Stimulated activated CD8-positive, alpha-beta memory T cell treated with anti-CD3 and anti-CD28 coated beads, Interleukin-4, amount 100 ng/mL, for 24 hours (primary cell): ENCODE measurements around the gene KRT24.
"Not testable (repeated sequence)": the region's sequence is repeated elsewhere in the genome, so short reads cannot be mapped to it uniquely, and the experiment has no call there.

Source experiments
- DNase-seq: peaks from one replicate; pipeline ENCODE4 v3.0.0-alpha.2; 2020; ENCODE audit warnings: low read depth

Gene KRT24

DNA sequence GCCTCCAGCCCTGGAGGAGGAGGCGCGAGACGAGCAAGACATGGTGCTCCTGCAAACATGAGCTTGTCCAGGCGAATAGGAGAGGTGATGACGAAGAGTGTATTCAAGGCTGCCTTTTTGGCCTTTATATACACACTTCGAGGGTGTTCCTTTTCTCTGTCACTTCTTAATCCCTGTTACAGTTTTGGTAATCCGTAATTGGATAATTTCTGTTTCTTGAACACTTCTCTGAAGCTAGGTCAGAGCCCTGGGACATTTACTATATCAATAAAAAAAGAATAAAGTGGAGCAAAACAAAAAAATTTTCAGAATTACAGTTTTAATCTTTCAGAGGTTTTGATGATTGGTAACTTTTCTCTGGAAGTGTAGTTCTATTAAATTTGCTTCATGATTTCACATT lies at the start of gene KRT24:
KRT24 (minus strand) TSS at position 101 of the 400 bp plus-strand sequence; CDS start at position 42, 59 bp downstream.
- DNase-seq = no peak

DNA sequence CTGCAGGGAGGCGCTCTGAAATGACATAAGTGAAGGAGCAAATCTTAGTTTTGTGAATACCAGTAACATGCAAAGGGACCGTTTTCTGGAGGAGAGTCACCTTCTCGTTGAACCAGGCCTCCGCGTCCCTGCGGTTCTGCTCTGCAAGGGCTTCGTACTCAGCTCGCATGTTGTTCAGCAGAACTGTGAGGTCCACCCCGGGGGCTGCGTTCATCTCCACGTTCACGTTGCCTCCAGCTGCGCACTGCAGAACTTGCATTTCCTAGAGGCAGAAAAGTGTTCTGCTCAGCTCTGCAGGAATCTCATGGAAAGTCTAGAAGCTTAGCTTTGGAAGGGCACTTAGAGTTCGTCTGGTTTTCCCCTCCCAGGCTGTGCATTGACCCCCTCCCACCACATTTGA lies 47.5 kb upstream of the KRT24 start:
- no peak for DNase-seq

DNA sequence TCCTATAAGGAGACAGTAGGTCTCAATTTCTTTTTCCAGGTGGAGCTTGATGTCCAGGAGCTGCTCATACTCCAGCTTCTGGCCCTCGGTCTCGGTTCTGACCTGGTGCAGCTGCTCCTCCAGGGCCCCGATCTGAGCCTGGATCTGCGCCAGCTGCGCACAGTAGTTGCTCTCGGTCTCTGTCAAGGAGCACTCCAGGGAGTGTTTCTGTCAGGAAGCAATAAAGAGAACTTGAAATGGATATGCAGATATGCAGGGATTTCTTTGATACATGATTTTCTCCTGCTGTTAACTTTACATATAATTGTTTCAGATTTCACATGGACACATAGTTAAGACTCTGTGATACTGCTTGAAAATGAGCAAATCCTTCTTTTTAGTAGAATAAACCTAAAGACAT lies 46.8 kb upstream of the KRT24 start:
- no peak for DNase-seq

DNA sequence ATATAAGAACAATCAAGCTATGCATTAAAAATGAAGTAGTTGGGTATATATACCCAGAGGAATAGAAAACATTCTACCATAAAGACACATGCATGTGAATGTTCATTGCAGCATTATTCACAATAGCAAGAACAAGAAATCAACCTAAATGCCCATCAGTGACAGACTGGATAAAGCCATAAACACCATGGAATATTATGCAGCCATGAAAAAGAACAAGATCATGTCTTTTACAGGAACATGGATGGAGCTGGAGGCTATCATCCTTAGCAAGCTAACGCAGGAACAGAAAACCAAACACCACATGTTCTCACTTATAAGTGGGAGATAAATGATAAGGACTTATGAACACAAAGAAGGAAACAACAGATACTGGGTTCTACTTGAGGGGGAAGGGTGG lies 45.1 kb upstream of the KRT24 start:
- not testable (repeated sequence) for DNase-seq

DNA sequence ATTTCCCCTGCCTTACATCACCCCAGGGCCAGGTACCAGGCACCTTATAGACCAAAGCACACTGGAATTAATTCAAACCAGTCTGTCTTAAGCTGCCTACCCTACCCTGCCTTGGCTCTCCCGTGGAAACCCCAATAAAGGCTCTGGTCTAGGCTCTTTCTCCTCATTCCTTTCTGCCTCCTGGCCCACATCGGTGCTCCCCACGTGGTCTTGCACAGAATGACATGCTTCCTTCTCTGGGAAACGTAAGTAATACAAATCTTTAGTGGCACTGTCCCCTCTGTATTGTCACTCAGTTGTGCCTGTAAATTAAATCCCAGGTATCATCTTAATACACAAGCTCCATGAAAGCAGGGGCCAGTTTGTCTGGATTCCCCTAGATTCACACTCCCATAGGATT lies 35.0 kb upstream of the KRT24 start:
- no peak for DNase-seq

DNA sequence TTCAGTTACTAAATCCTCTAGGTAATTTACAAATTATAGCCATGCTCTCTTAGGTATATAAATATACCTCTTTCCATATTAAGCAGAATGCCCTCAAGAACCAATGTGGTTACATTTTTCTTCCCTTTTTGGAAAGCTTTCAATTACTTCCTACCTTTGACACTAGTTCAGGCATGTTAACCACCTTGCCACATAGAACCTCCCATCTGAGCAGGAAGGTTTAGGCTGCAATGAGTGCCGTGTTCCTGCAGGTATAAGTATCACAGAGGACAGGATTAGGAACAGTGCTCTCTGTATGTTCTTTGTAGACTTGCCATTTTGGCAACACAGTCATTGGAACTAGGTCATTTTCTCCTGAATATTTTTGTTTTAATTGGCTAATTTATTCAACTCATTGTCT lies 31.5 kb upstream of the KRT24 start:
- no peak for DNase-seq

DNA sequence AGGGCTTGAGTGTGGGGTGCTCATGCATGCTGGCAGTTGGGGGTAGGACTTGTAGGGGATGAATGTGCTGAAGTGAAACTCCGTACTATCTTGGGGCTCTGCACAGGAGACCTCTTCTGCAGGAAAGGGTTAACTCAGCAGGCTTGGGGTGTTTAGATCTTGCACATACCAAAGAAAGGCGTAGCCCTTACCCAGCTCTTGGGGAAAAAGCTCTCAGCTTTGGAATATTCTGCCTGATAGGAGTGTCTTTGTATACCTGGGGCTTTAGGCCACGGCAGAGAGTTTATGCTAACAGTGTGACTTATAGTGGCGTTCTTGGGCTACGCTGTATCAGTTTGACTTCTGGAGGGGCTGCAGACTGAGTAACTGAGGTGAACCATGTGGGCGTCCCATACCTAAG lies 30.5 kb upstream of the KRT24 start:
- no peak for DNase-seq

DNA sequence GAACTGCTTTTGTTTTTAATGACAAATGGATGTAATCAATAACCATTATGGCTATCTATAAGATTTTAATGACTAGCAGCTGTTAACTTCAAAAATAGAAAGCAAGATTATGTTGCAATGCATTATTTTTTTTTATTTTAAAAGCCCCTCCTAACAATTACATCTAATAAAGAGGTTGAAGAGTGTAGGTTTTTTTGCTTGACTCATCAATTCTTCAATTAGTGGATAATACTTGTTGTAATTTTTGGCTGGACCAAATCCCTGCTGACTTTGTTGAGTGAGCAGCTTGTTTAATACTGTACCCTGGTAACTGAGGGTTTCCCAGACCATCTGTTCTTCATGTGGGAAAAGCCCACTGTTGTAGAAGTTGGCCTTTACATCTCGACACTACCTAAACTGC lies 27.4 kb upstream of the KRT24 start:
- DNase-seq = no peak

DNA sequence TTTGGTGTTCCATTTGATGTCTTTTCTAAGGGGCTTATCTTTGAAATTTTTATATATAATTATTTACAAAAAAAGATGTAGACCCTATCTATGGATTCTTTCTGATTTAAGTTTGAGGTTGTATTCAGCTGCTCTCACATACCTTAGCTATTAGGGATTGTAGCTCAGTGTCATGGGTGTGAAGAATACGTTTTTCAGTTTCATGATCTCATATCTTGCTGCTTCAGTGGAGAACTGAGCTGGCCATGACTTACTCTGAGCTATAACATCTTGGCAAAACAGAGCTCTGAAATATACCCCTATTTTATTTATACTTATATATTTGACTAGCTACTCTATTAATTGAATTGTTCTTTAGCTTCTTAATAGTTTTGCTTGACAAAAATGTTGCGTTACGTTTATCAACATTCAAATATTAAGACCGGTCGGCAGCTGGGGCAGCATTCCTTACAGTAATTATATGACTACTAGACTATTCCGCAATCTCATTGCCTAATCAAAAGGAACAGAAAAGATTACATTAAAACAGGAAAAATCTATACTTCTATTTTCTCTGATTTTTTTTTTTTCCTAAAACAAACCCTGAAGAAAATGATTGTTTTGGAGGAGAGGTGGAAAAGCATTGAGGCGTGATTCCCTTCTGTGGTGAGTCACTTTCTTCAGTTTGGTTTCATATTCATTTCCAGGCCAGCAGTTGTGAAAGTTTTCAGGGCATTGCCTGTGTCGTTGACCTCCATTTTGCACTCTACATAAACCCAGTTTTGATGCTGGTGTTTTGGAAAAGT lies 24.1 kb upstream of the KRT24 start:
- DNase-seq = no peak

DNA sequence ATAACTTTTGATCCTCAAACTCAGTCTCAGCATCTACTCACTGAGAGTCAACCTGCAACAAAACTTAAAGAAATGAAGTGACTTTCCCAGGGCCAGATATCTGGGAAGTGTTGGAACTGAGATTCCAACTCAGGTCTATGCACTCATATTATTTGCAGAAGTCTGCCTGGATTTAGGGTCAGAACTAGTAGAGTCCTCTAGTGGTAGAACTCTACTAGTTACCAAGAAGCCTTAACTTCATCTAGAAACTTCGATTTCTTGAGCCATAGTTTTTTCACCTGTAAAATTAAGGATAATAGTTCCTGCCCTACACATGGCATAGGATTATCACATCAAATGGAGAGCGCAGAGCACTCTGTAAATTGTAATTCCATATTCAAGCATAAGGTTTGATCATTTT lies 23.4 kb upstream of the KRT24 start:
- no peak for DNase-seq

DNA sequence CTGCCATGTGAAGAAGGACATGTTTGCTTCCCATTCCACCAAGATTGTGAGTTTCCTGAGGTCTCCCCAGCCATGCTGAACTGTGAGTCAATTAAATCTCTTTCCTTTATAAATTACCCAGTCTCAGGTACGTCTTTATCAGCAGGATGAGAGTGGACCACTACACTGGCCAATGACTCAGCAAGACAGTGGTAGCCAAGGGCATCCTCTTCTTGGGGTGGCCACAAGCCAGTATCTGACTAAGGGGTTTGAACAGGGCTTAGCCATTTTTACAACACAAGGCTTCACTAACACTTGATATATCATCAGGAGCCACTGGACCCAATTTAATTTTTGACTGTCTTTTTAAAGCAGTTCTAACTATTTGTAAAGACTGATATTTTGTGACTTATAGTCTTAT lies 21.1 kb upstream of the KRT24 start:
- no peak for DNase-seq

DNA sequence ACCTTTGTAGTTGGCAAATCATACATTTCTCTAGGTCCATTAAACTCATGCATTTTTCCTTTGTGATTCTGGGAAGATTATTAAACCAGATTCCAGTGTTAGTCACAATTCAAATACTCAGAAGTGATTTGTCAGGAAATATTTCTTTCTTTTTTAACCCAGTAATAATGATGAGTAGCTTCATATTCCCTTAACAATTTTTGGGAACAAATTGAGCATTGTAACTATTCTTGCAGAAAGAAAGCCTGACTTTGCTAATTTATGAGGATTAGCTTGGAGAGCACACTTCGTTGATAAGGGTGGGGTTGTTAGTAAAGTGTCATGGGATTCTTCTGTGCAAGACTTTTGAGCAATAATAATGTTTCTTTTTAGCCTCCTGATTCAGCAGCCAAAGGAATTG lies 18.7 kb upstream of the KRT24 start:
- no peak for DNase-seq

DNA sequence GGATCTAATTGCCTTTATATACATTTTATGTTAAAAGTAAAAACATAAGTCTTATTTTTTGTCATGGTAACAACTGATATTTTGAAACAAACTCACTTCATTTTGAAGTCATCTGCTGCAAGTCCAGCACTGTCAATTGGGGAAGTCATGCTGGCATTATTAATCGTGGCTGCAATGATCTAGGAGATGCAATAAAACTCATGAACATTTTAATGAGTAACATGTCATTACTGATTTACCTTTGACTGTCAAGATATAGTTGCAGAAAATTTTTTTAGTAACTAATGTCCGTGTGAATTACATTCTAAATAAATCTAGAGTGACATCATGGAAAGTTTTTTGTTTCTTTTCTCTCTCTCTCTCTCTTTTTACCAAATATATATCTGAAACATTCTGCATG lies 17.3 kb upstream of the KRT24 start:
- no peak for DNase-seq

DNA sequence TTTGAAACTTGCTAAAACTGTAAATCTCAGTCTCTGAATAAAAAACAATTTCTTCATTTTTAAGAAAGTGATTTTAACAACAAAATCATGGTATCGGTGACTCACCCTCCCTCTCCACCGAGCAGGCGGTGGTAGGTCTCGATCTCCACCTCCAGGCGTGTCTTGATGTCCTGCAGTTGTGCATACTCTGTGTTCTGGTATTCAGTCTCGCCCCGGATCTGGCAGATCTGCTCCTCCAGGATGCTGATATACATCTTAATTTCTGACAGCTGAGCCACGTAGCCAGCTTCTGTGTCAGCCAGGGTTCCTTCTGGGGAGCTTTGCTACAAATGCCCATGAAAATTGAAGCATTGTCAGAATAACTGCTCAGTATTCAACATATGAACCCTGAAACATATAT lies 15.4 kb upstream of the KRT24 start:
- DNase-seq = no peak

DNA sequence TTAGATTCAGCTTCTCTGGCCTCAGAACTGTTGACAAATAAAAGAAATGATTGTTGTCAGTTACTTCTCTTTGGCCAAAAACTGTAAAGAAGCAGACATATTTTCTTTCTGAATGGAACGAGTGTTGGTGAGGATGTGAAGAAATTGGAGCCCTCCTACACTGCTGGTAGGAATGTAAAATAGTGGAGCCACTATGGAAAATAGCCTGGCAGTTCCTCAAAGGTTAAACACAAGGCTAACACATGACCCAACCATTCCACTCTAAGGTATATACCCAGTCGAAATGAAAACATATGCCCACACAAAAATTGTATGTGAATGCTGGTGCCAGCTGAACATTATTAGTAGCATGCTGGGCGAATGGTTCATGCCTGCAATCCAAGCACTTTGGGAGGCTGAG lies 14.2 kb upstream of the KRT24 start:
- no peak for DNase-seq

DNA sequence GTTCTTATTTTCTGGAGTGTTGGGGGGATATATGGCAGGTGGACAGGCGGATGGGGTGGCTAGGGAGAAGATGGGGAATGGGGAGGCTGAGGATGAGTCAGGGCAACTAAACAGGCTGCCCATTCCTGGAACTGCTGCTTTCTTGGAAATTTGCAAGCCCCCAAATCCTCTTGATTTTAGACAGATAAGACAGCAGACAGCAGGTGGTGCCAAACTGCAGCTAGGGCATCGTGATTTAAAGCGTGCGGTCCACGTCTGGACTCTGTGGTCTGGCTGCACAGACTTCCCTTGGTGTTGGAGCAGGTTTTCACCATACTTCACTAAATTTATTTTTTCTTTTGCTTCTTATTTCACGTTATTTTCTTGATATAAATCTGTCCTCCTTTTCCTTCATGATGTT lies 10.9 kb upstream of the KRT24 start:
- no peak for DNase-seq

DNA sequence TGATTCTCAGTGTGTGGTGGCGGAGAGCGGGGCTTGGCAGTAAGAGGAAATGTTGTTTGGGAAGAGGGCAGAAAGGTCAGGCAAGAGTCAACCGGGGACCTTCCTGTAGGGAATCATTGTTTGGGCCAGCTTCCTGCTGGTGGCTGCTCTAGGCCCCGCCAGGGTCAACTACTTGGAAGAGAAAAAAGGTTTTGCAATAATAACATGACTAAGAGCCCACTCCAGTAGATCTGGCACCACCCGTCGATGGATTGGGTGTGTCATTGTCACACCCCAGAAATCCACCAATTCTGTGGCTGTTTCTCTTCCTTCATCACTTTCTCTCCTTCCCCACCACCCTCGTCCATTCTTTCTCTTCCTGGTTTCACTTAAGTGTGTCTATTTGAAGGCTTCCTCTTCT lies 4.2 kb upstream of the KRT24 start:
- no peak for DNase-seq

DNA sequence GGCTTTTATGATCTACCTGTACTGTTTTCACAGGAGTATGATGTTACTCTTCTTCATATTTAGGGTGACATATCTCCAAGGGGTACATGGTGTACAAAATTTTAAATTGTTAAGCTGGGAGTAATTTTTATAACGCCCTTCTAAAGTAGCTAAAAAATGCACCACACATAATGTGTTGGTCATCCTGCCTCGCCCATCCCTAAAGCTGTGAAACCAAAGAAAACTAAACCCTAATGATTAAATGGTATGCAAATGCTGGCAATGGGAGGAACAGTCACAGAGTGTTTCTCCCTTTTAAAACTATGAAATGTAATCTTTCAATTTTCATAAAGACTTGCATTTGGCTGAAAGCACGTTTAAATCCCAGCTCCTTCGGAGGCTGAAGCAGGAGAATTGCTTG lies 2.0 kb upstream of the KRT24 start:
- DNase-seq = no peak

DNA sequence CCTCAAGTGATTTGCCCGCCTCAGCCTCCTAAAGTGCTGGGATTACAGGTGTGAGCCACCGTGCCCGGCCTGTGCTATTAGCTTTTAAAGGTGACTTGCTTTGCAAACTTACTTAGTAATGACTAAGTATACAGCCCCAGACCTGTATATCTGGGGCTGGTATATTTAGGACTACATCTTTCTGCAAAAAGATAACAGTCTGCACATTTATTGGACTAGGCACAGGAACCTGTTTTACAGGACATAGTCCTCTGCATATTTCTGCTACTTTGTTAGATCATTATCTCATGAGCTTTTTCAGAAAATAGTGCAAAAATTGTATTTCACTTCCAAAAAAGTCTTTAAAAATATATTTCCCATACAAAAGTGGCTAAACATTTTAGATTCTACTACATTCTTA lies 1.3 kb downstream of the KRT24 start:
- DNase-seq = no peak

DNA sequence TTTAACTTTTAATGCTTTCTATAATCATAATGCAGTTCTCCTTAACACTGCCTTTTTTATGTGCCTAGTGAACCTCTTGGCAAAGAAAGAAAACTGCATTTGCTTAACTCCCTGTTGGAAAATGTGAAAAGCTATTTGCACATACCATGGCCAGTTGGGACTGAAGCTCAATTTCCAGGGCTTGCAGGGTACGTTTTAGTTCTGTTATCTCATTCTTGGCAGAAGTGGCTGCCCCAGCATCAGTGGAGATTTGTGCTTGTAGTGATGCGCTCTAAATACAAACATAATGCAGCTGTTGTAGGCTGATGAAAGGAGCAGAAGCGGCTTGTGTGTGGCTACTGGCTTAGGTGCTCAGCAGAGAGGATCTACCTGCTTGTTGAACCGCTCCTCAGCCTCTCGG lies 3.7 kb downstream of the KRT24 start:
- DNase-seq = no peak

DNA sequence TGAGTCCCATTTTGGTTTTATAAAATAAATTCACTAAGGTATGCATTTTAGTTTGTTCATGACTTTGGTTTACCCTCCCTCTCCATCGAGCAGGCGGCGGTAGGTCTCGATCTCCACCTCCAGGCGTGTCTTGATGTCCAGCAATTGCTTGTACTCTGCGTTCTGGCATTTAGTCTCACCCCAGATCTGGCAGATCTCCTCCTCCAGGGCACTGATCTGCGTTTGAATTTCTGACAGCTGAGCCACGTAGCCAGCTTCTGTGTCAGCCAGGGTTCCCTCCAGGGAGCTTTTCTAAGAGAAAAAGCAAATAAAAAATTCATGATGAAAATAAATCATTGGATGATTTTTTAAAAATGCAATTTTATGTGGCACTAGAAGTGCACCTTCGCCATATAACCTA lies 4.2 kb downstream of the KRT24 start:
- no peak for DNase-seq

DNA sequence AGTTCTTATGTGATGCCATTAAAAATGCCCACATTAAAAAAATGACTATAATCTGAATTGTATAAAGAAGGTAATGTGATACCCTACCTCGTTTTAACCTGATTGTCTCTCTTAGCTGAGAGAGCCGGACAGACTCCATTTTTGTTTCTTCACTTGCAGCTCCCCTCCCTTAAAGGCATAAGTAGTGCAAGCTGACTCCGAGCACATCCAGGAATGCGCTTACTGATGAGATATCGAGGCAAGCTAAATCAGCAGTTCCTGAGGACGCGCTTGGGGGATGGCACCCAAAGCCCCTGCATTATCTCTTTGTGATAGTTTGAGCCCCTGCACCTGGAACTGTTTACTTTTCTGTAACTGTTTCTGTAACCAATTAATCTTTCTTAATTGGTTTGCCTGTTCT lies 6.3 kb downstream of the KRT24 start:
- DNase-seq = no peak

DNA sequence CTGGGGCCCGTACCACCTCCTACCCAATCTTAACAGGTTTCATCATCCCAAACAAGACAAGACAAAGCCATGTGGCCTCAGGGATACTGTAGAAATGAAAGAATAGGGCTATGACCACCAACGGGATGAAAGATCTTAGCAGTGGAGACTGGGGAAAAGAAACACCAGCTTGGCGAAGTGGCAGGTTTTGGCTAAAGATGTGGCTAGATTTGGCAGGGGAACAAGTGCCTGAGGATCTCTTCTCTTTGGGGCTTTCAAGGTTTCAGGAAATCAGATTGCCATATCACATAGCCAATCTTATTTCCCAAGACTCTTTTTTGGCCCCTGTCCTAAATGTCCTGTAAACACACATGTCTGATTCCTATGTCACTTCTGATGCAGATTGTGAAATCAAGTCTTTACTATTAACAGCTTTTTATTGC lies 6.9 kb downstream of the KRT24 start:
- DNase-seq = no peak

DNA sequence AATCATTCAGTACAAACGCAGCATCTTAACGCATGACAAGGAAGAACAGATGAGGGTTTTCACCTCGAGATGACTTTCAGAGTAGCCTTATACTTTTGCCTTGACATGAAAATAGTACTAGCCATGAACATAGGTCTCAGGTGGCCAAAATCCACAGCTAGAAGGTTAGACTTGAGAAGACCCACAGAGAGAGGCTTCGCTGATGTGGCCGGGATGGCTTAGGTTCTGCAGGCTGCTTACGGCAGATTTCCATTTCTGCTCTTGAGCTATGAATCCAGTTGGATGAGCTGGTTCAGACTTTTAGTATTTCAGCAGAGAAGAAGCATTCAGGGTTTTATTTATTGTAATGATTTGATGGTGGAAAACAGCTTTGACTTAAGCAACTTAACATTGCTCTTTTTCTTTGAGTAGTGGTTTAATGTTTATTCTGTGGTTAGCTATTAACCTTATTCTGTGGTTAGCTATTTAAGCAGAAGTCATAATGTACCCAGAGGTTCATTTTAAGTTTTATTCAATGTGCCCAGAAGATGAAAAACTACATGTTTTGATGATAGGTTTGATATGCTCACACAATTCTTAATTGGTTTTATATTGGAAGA lies 7.6 kb downstream of the KRT24 start:
- DNase-seq = no peak
